Fibroblast of lung (primary cell): ENCODE data around the gene ZBTB7C. TPM values are rescaled to one million over a fixed set of nuclear protein-coding genes. Genes with fewer than 3 reads are reported as not detected.

Source experiments
- DNase-seq, 2 donors: peaks; one replicate each; pipeline versions ENCODE4 v3.0.0 to v3.0.0-alpha.2; 2010; ENCODE audit warnings: low read depth in 2 of 2
- H2AFZ ChIP-seq: 2 replicates; pipeline ENCODE4 v1.5.1; 2012; ENCODE audit warnings: low read length, control low read depth, inconsistent platforms
- H3K27ac ChIP-seq: 2 replicates; pipeline ENCODE4 v1.5.1; 2011; ENCODE audit warnings: low read length, control low read depth; ENCODE audit not compliant: insufficient read depth
- H3K27me3 ChIP-seq: 2 replicates; pipeline ENCODE4 v1.5.1; 2011; ENCODE audit warnings: mild to moderate bottlenecking, low read length; ENCODE audit not compliant: control insufficient read depth, insufficient read depth
- H3K36me3 ChIP-seq: 2 replicates; pipeline ENCODE4 v1.5.1; 2011; ENCODE audit warnings: low read length; ENCODE audit not compliant: control insufficient read depth, insufficient read depth
- H3K4me1 ChIP-seq: 2 replicates; pipeline ENCODE4 v1.5.1; 2011; ENCODE audit warnings: low read length; ENCODE audit not compliant: control insufficient read depth, insufficient read depth; ENCODE audit errors: extremely low read depth
- H3K4me2 ChIP-seq: 2 replicates; pipeline ENCODE4 v1.5.1; 2011; ENCODE audit warnings: low read length, control low read depth; ENCODE audit not compliant: insufficient read depth; ENCODE audit errors: extremely low read depth
- H3K4me3 ChIP-seq, 4 experiments: fragments of 200-600 bp in 1 of 4; sonication (generic) in 1 of 4; replicated peaks in 1 of 4; 2 replicates each; pipeline ENCODE4 v1.5.1; 2011 to 2016; ENCODE audit warnings: low read length in 4 of 4, low read depth in 3 of 4, mild to moderate bottlenecking in 3 of 4, control low read depth in 2 of 4, inconsistent platforms in 1 of 4, mixed read lengths in 1 of 4; ENCODE audit not compliant: insufficient read depth in 1 of 4; ENCODE audit errors: control extremely low read depth in 1 of 4
- H3K79me2 ChIP-seq: 2 replicates; pipeline ENCODE4 v1.5.1; 2012; ENCODE audit warnings: mild to moderate bottlenecking, low read length, inconsistent platforms; ENCODE audit not compliant: control insufficient read depth, insufficient read depth
- H3K9ac ChIP-seq: 2 replicates; pipeline ENCODE4 v1.5.1; 2011; ENCODE audit warnings: mild to moderate bottlenecking, low read length, control low read depth; ENCODE audit not compliant: insufficient read depth
- H3K9me3 ChIP-seq: 2 replicates; pipeline ENCODE4 v1.5.1; 2012; ENCODE audit warnings: low read depth, low read length; ENCODE audit not compliant: control insufficient read depth, insufficient read depth
- H4K20me1 ChIP-seq: 2 replicates; pipeline ENCODE4 v1.5.1; 2011; ENCODE audit warnings: low read length; ENCODE audit not compliant: control insufficient read depth, insufficient read depth; ENCODE audit errors: extremely low read depth
- EZH2 ChIP-seq: IDR thresholded peaks from 2 replicates; pipeline ENCODE4 v1.5.1; 2012; ENCODE audit warnings: low read length, control low read depth, mild to moderate bottlenecking; ENCODE audit errors: missing control alignments
- polyA plus RNA-seq, 2 donors: library from polyadenylated mRNA; depleted of rRNA in 1 of 2; stranded (reverse) in 1 of 2; unstranded in 1 of 2; fragments of >200 nt; gene quantifications; 2 replicates each; pipeline ENCODE4 v1.2.1, GENCODE V29; 2011 to 2012; ENCODE audit warnings: missing spikeins in 1 of 2
- total RNA-seq: library from RNA; depleted of rRNA; stranded (reverse); fragments of >200 nt; gene quantifications from 2 replicates; pipeline ENCODE4 v1.2.1, GENCODE V29; 2014
- TF ChIP-seq, protein P1 (sequence below), 2 donors: IDR thresholded peaks in 1 of 2; conservative IDR thresholded peaks in 1 of 2; 1 replicate in 1 of 2; 2 replicates in 1 of 2; pipeline ENCODE4 v1.5.1; 2011 to 2012; ENCODE audit warnings: low read length in 2 of 2, control low read depth in 1 of 2, inconsistent platforms in 1 of 2, low read depth in 1 of 2, mild to moderate bottlenecking in 1 of 2

Gene ZBTB7C
- total and polyA plus RNA-seq, 2 donors (not counting 1 experiment from before 2014, with no cell fraction given), result 0.19 to 0.33 TPM

GRCh38 chr18:48125724-48126123, 283.5 kb downstream of the ZBTB7C start:
- Histone ChIP-seq H3K9ac (no peak overlapping the region), H3K27ac (no peak overlapping the region), H2AFZ (no peak overlapping the region), H3K4me1 (no peaks in the 10 kb centered on the region), H3K4me3 (no peak overlapping the region), H3K27me3 (no peaks in the 10 kb centered on the region), H3K36me3 (no peaks in the 10 kb centered on the region), H3K9me3 (no peaks in the 10 kb centered on the region), H4K20me1 (no peaks in the 10 kb centered on the region), H3K79me2 (no peaks in the 10 kb centered on the region), H3K4me2 (no peak overlapping the region)
- no peak for DNase-seq
- TF ChIP-seq EZH2, result no peak
- TF ChIP-seq, protein P1, sequence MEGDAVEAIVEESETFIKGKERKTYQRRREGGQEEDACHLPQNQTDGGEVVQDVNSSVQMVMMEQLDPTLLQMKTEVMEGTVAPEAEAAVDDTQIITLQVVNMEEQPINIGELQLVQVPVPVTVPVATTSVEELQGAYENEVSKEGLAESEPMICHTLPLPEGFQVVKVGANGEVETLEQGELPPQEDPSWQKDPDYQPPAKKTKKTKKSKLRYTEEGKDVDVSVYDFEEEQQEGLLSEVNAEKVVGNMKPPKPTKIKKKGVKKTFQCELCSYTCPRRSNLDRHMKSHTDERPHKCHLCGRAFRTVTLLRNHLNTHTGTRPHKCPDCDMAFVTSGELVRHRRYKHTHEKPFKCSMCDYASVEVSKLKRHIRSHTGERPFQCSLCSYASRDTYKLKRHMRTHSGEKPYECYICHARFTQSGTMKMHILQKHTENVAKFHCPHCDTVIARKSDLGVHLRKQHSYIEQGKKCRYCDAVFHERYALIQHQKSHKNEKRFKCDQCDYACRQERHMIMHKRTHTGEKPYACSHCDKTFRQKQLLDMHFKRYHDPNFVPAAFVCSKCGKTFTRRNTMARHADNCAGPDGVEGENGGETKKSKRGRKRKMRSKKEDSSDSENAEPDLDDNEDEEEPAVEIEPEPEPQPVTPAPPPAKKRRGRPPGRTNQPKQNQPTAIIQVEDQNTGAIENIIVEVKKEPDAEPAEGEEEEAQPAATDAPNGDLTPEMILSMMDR (conservative IDR thresholded peaks at IDR 0.05 in 1 of 2, IDR thresholded peaks at IDR 0.05 in 1 of 2; ENCODE audit: low read depth in 1 of 2, low read length in 2 of 2), result no peak

GRCh38 chr18:48124857-48125626, 284.1 kb downstream of the ZBTB7C start:
- Histone ChIP-seq H3K27me3 (no peaks in the 10 kb centered on the region), H3K4me2 (no peak overlapping the region), H3K4me1 (no peaks in the 10 kb centered on the region), H3K36me3 (no peaks in the 10 kb centered on the region), H4K20me1 (no peaks in the 10 kb centered on the region), H2AFZ (no peak overlapping the region), H3K27ac (no peak overlapping the region), H3K9me3 (no peaks in the 10 kb centered on the region), H3K9ac (no peak overlapping the region), H3K4me3 (no peak overlapping the region), H3K79me2 (no peaks in the 10 kb centered on the region)
- TF ChIP-seq, protein P1 (conservative IDR thresholded peaks at IDR 0.05 in 1 of 2, IDR thresholded peaks at IDR 0.05 in 1 of 2; ENCODE audit: low read depth in 1 of 2, low read length in 2 of 2), result no peak
- TF ChIP-seq EZH2, result no peak
- no peak for DNase-seq

DNA sequence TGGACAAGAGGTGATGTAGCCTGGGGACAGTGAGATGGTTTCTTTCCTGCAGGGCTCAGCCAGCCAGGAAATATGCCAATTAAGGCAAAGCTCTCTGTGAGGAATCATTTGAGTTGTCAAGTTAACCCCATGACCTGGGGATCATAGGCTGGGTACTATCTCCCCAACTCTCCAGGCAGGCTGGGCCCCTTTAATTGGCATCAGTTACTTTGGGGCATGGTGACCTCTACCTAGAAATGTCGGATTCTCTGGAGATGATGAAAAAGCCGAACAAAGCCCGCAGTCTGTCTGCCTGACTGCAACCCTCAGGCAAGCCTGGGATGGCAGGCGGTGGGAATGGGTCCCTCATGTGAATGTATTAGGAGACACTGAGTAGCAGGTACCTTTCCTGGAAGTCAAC, 285.2 kb downstream of the ZBTB7C start:
- H3K9ac ChIP-seq, result no peak overlapping the region
- H3K79me2 ChIP-seq, result no peaks in the 10 kb centered on the region
- TF ChIP-seq EZH2, result no peak
- TF ChIP-seq, protein P1 (conservative IDR thresholded peaks at IDR 0.05 in 1 of 2, IDR thresholded peaks at IDR 0.05 in 1 of 2; ENCODE audit: low read depth in 1 of 2, low read length in 2 of 2), result no peak
- H3K4me1 ChIP-seq, result no peaks in the 10 kb centered on the region
- no peaks in the 10 kb centered on the region for H3K27me3 ChIP-seq
- no peak overlapping the region for H3K27ac ChIP-seq
- no peak for DNase-seq
- H3K4me2 ChIP-seq, result no peak overlapping the region
- H3K36me3 ChIP-seq, result no peaks in the 10 kb centered on the region
- no peak overlapping the region for H2AFZ ChIP-seq
- H3K4me3 ChIP-seq, result no peak overlapping the region
- no peaks in the 10 kb centered on the region for H4K20me1 ChIP-seq
- no peaks in the 10 kb centered on the region for H3K9me3 ChIP-seq
